SK-N-SH (cell line): Measurements from ENCODE around the gene KCNH3.

Experiments used
- TCF12 ChIP-seq: IDR thresholded peaks from 2 replicates; pipeline ENCODE4 v1.4.0; 2012
- TEAD4 ChIP-seq: IDR thresholded peaks from 2 replicates; pipeline ENCODE4 v1.4.0; 2012; ENCODE audit warnings: mild to moderate bottlenecking, borderline replicate concordance; ENCODE audit not compliant: insufficient read depth
- TF ChIP-seq, protein P1 (sequence below): fragments of 200-600 bp; sonication (generic); IDR thresholded peaks from 2 replicates; pipeline ENCODE4 v1.6.1; 2017; ENCODE audit warnings: antibody characterized with exemption, mild to moderate bottlenecking, moderate library complexity
- TF ChIP-seq, protein P2 (sequence below): IDR thresholded peaks from 2 replicates; pipeline ENCODE4 v1.6.1; 2012; ENCODE audit warnings: mild to moderate bottlenecking, low read depth, low read length, moderate library complexity

GRCh38 chr12:49541140-49541861 lies 2.5 kb downstream of the KCNH3 start:
- TF ChIP-seq, protein P1, sequence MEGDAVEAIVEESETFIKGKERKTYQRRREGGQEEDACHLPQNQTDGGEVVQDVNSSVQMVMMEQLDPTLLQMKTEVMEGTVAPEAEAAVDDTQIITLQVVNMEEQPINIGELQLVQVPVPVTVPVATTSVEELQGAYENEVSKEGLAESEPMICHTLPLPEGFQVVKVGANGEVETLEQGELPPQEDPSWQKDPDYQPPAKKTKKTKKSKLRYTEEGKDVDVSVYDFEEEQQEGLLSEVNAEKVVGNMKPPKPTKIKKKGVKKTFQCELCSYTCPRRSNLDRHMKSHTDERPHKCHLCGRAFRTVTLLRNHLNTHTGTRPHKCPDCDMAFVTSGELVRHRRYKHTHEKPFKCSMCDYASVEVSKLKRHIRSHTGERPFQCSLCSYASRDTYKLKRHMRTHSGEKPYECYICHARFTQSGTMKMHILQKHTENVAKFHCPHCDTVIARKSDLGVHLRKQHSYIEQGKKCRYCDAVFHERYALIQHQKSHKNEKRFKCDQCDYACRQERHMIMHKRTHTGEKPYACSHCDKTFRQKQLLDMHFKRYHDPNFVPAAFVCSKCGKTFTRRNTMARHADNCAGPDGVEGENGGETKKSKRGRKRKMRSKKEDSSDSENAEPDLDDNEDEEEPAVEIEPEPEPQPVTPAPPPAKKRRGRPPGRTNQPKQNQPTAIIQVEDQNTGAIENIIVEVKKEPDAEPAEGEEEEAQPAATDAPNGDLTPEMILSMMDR, result no peak
- TF ChIP-seq, protein P2, sequence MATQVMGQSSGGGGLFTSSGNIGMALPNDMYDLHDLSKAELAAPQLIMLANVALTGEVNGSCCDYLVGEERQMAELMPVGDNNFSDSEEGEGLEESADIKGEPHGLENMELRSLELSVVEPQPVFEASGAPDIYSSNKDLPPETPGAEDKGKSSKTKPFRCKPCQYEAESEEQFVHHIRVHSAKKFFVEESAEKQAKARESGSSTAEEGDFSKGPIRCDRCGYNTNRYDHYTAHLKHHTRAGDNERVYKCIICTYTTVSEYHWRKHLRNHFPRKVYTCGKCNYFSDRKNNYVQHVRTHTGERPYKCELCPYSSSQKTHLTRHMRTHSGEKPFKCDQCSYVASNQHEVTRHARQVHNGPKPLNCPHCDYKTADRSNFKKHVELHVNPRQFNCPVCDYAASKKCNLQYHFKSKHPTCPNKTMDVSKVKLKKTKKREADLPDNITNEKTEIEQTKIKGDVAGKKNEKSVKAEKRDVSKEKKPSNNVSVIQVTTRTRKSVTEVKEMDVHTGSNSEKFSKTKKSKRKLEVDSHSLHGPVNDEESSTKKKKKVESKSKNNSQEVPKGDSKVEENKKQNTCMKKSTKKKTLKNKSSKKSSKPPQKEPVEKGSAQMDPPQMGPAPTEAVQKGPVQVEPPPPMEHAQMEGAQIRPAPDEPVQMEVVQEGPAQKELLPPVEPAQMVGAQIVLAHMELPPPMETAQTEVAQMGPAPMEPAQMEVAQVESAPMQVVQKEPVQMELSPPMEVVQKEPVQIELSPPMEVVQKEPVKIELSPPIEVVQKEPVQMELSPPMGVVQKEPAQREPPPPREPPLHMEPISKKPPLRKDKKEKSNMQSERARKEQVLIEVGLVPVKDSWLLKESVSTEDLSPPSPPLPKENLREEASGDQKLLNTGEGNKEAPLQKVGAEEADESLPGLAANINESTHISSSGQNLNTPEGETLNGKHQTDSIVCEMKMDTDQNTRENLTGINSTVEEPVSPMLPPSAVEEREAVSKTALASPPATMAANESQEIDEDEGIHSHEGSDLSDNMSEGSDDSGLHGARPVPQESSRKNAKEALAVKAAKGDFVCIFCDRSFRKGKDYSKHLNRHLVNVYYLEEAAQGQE, result no peak
- no peak for TF ChIP-seq TCF12
- no peak for TF ChIP-seq TEAD4
